HepG2 (cell line): Measurements from ENCODE around the gene SYNPO.

Experiments
- JUN ChIP-seq: sonication (generic); formaldehyde crosslinking; IDR thresholded peaks from 2 replicates; pipeline ENCODE4 v1.4.0; 2020; ENCODE audit warnings: mild to moderate bottlenecking, missing genetic modification reagents
- KLF6 ChIP-seq: IDR thresholded peaks from 2 replicates; pipeline ENCODE4 v1.8.0; 2016; ENCODE audit warnings: missing biosample characterization, missing genetic modification reagents
- MTA1 ChIP-seq: sonication (generic); formaldehyde crosslinking; IDR thresholded peaks from 2 replicates; pipeline ENCODE4 v1.4.0; 2020; ENCODE audit warnings: missing genetic modification reagents, mild to moderate bottlenecking, borderline replicate concordance
- NCOA2 ChIP-seq: sonication (generic); formaldehyde crosslinking; IDR thresholded peaks from 2 replicates; pipeline ENCODE4 v1.8.0; 2022; ENCODE audit warnings: inconsistent platforms
- NR2C2 ChIP-seq: sonication (generic); formaldehyde crosslinking; IDR thresholded peaks from 2 replicates; pipeline ENCODE4 v1.4.0; 2020; ENCODE audit warnings: missing genetic modification reagents, mild to moderate bottlenecking, moderate library complexity, borderline replicate concordance
- POLR2AphosphoS5 ChIP-seq: IDR thresholded peaks from 2 replicates; pipeline ENCODE4 v1.6.1; 2012; ENCODE audit warnings: low read depth, low read length
- SOX13 ChIP-seq, 3 experiments: fragments of 450-650 bp in 1 of 3; sonication (generic) in 1 of 3; formaldehyde crosslinking in 1 of 3; IDR thresholded peaks in 2 of 3; conservative IDR thresholded peaks in 1 of 3; 2 replicates each; pipeline versions ENCODE4 v1.5.0 to v1.6.1; 2016 to 2020; ENCODE audit warnings: antibody characterized with exemption in 1 of 3, mild to moderate bottlenecking in 1 of 3, missing compliant biosample characterization in 1 of 3, missing genetic modification reagents in 1 of 3, moderate library complexity in 1 of 3
- SP4 ChIP-seq: sonication (generic); formaldehyde crosslinking; IDR thresholded peaks from 2 replicates; pipeline ENCODE4 v1.8.1; 2023; ENCODE audit warnings: mild to moderate bottlenecking, missing genetic modification reagents
- TARDBP ChIP-seq: sonication (generic); formaldehyde crosslinking; IDR thresholded peaks from 2 replicates; pipeline ENCODE4 v1.8.0; 2022; ENCODE audit warnings: mild to moderate bottlenecking, missing genetic modification reagents
- U2AF1 ChIP-seq: fragments of 200-400 bp; formaldehyde crosslinking; optimal IDR thresholded peaks from 2 replicates; pipeline ENCODE3; 2017; ENCODE audit warnings: mild to moderate bottlenecking, low read depth, low read length
- ZNF570 ChIP-seq: sonication (generic); formaldehyde crosslinking; IDR thresholded peaks from 2 replicates; pipeline ENCODE4 v1.4.0; 2020; ENCODE audit warnings: mild to moderate bottlenecking, missing genetic modification reagents, borderline replicate concordance
- TF ChIP-seq, protein P1 (sequence below): sonication (generic); formaldehyde crosslinking; IDR thresholded peaks from 2 replicates; pipeline ENCODE4 v1.5.0; 2020; ENCODE audit warnings: mild to moderate bottlenecking, missing genetic modification reagents, moderate library complexity
- TF ChIP-seq, protein P2 (sequence below): sonication (generic); formaldehyde crosslinking; IDR thresholded peaks from 2 replicates; pipeline ENCODE4 v1.9.0; 2021; ENCODE audit warnings: mild to moderate bottlenecking, missing genetic modification reagents

GRCh38 chr5:150612405-150612804 is 28.1 kb upstream of the SYNPO start:
- TF ChIP-seq, protein P1, sequence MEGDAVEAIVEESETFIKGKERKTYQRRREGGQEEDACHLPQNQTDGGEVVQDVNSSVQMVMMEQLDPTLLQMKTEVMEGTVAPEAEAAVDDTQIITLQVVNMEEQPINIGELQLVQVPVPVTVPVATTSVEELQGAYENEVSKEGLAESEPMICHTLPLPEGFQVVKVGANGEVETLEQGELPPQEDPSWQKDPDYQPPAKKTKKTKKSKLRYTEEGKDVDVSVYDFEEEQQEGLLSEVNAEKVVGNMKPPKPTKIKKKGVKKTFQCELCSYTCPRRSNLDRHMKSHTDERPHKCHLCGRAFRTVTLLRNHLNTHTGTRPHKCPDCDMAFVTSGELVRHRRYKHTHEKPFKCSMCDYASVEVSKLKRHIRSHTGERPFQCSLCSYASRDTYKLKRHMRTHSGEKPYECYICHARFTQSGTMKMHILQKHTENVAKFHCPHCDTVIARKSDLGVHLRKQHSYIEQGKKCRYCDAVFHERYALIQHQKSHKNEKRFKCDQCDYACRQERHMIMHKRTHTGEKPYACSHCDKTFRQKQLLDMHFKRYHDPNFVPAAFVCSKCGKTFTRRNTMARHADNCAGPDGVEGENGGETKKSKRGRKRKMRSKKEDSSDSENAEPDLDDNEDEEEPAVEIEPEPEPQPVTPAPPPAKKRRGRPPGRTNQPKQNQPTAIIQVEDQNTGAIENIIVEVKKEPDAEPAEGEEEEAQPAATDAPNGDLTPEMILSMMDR (CRISPR knock-in tag): no peak
- TF ChIP-seq JUN (CRISPR knock-in tag): no peak
- no peak for TF ChIP-seq TARDBP
- no peak for TF ChIP-seq POLR2AphosphoS5
- TF ChIP-seq, protein P2, sequence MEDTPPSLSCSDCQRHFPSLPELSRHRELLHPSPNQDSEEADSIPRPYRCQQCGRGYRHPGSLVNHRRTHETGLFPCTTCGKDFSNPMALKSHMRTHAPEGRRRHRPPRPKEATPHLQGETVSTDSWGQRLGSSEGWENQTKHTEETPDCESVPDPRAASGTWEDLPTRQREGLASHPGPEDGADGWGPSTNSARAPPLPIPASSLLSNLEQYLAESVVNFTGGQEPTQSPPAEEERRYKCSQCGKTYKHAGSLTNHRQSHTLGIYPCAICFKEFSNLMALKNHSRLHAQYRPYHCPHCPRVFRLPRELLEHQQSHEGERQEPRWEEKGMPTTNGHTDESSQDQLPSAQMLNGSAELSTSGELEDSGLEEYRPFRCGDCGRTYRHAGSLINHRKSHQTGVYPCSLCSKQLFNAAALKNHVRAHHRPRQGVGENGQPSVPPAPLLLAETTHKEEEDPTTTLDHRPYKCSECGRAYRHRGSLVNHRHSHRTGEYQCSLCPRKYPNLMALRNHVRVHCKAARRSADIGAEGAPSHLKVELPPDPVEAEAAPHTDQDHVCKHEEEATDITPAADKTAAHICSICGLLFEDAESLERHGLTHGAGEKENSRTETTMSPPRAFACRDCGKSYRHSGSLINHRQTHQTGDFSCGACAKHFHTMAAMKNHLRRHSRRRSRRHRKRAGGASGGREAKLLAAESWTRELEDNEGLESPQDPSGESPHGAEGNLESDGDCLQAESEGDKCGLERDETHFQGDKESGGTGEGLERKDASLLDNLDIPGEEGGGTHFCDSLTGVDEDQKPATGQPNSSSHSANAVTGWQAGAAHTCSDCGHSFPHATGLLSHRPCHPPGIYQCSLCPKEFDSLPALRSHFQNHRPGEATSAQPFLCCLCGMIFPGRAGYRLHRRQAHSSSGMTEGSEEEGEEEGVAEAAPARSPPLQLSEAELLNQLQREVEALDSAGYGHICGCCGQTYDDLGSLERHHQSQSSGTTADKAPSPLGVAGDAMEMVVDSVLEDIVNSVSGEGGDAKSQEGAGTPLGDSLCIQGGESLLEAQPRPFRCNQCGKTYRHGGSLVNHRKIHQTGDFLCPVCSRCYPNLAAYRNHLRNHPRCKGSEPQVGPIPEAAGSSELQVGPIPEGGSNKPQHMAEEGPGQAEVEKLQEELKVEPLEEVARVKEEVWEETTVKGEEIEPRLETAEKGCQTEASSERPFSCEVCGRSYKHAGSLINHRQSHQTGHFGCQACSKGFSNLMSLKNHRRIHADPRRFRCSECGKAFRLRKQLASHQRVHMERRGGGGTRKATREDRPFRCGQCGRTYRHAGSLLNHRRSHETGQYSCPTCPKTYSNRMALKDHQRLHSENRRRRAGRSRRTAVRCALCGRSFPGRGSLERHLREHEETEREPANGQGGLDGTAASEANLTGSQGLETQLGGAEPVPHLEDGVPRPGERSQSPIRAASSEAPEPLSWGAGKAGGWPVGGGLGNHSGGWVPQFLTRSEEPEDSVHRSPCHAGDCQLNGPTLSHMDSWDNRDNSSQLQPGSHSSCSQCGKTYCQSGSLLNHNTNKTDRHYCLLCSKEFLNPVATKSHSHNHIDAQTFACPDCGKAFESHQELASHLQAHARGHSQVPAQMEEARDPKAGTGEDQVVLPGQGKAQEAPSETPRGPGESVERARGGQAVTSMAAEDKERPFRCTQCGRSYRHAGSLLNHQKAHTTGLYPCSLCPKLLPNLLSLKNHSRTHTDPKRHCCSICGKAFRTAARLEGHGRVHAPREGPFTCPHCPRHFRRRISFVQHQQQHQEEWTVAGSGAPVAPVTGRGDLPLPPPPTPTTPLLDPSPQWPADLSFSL (CRISPR knock-in tag): no peak
- no peak for TF ChIP-seq ZNF570
- TF ChIP-seq NR2C2 (CRISPR knock-in tag): no peak
- no peak for TF ChIP-seq SP4
- no peak for TF ChIP-seq MTA1 (CRISPR knock-in tag)
- TF ChIP-seq NCOA2 (CRISPR knock-in tag): no peak
- no peak for TF ChIP-seq SOX13 (IDR thresholded peaks at IDR 0.05)
- no peak for TF ChIP-seq SOX13 (CRISPR knock-in tag; conservative IDR thresholded peaks at IDR 0.05 in 1 of 2, IDR thresholded peaks at IDR 0.05 in 1 of 2)
- no peak for TF ChIP-seq KLF6 (CRISPR knock-in tag)
- TF ChIP-seq U2AF1: no peak
